ENCODE data around the gene TMEM131. TPM values are rescaled to one million over a fixed set of nuclear protein-coding genes. Genes with fewer than 3 reads are reported as not detected.

TMEM131 gene
- total RNA-seq, 1 experiment from 2014 or later = 21.9 TPM

GRCh38 chr2:97950329-97951154, 45.2 kb downstream of the TMEM131 start:
- ATAC-seq (no peak), DNase-seq (ENCODE audit: low spot score) (no peak)
- ChIA-PET POLR2A (interaction anchor here (0.5 kb wide), 1 partner anchor 120 kb away, joined by 8 read pairs; no protein-coding TSS in a partner anchor), CTCF (interaction anchor here (1.1 kb wide), 1 partner anchor 177 kb away, joined by 3 read pairs; no protein-coding TSS in a partner anchor)
- H3K27me3 Mint-ChIP-seq (ENCODE audit: low read depth) = no peaks in the 10 kb centered on the region
- H3K4me3 Mint-ChIP-seq = no peak overlapping the region
- peaks cover 19% of the 10 kb centered on the region for H3K4me1 Mint-ChIP-seq
- H3K27ac Mint-ChIP-seq = no peak overlapping the region
- peaks cover 5% of the 10 kb centered on the region for H3K36me3 Mint-ChIP-seq
- H3K9me3 Mint-ChIP-seq = peaks cover 5% of the 10 kb centered on the region
- TF ChIP-seq IRF1 (CRISPR knock-in tag; IDR thresholded peaks at IDR 0.05) (no peak), AFF4 (CRISPR knock-in tag; IDR thresholded peaks at IDR 0.05; ENCODE audit: borderline replicate concordance) (no peak), CTCF (IDR thresholded peaks at IDR 0.05) (no peak), E2F1 (CRISPR knock-in tag; IDR thresholded peaks at IDR 0.05) (no peak), PRDM15 (CRISPR knock-in tag; IDR thresholded peaks at IDR 0.05) (no peak), ZNF317 (CRISPR knock-in tag; IDR thresholded peaks at IDR 0.05; ENCODE audit: borderline replicate concordance, low read depth) (no peak), ATF1 (CRISPR knock-in tag; IDR thresholded peaks at IDR 0.05) (no peak), EMX1 (CRISPR knock-in tag; IDR thresholded peaks at IDR 0.05) (no peak), NR3C1 (CRISPR knock-in tag; conservative IDR thresholded peaks at IDR 0.05; ENCODE audit: low read depth) (no peak), ERG (CRISPR knock-in tag; IDR thresholded peaks at IDR 0.05) (no peak), RORB (CRISPR knock-in tag; IDR thresholded peaks at IDR 0.05) (no peak), MYBL2 (CRISPR knock-in tag; IDR thresholded peaks at IDR 0.05) (no peak), ZNF281 (CRISPR knock-in tag; IDR thresholded peaks at IDR 0.05) (no peak), ATF6 (CRISPR knock-in tag; IDR thresholded peaks at IDR 0.05) (no peak)

All from WTC11 (cell line).